Measurements from ENCODE around the gene MED20.

DNA sequence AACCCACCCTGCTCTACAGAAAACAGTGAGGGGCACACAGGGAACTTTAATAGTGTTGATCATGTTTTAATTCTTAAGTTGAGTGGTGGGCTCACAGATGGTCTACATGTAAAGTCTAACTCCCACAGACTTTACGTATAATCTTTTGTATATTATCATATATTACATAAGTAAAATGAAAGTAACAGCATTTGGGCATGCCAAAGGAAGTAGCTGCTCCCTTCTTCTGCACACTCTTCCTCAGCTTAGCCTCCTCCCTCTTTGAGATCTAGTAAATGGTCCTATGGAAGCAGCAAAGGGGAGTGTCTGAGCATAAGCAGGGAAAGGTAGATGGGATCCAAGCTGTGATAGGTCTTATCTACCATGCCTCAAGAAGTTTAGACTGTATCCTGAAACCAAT, 11.2 kb downstream of the MED20 start:
- TF ChIP-seq, protein P1, sequence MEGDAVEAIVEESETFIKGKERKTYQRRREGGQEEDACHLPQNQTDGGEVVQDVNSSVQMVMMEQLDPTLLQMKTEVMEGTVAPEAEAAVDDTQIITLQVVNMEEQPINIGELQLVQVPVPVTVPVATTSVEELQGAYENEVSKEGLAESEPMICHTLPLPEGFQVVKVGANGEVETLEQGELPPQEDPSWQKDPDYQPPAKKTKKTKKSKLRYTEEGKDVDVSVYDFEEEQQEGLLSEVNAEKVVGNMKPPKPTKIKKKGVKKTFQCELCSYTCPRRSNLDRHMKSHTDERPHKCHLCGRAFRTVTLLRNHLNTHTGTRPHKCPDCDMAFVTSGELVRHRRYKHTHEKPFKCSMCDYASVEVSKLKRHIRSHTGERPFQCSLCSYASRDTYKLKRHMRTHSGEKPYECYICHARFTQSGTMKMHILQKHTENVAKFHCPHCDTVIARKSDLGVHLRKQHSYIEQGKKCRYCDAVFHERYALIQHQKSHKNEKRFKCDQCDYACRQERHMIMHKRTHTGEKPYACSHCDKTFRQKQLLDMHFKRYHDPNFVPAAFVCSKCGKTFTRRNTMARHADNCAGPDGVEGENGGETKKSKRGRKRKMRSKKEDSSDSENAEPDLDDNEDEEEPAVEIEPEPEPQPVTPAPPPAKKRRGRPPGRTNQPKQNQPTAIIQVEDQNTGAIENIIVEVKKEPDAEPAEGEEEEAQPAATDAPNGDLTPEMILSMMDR (IDR thresholded peaks at IDR 0.05; ENCODE audit: borderline replicate concordance, extremely low read depth, low read length, poor library complexity, severe bottlenecking), result no peak
- TF ChIP-seq EZH2 (IDR thresholded peaks at IDR 0.05; ENCODE audit: borderline replicate concordance, low read depth, low read length, severe bottlenecking), result no peak
